Fibroblast of gingiva (primary cell): ENCODE measurements around the gene ATP6V1D.
"Not testable (repeated sequence)": the region's sequence is repeated elsewhere in the genome, so short reads cannot be mapped to it uniquely, and the experiment has no call there.

Experiments
- DNase-seq: peaks from one replicate; pipeline ENCODE4 v3.0.0-alpha.2; 2011; ENCODE audit warnings: low read depth

ATP6V1D gene

GRCh38 chr14:67359775-67360469, at the start of gene ATP6V1D, which contains the start of gene EIF2S1:
Gene ATP6V1D (minus strand): TSS chr14:67359804. CDS start chr14:67359698, 106 bp downstream.
Gene EIF2S1 (plus strand): TSS chr14:67360328. CDS start chr14:67364768, 4,440 bp downstream.
- DNase-seq, result peak; percentile 100

- not testable (repeated sequence) for DNase-seq
Observed at GRCh38 chr14:67408122-67408801, 48.7 kb upstream of the ATP6V1D start.

- no peak for DNase-seq
Observed at GRCh38 chr14:67405771-67406170, 46.2 kb upstream of the ATP6V1D start.

GRCh38 chr14:67400434-67400833, 40.8 kb upstream of the ATP6V1D start:
- no peak for DNase-seq

GRCh38 chr14:67397536-67397935, 37.9 kb upstream of the ATP6V1D start:
- no peak for DNase-seq

- no peak for DNase-seq
Observed at GRCh38 chr14:67396381-67396970, 36.9 kb upstream of the ATP6V1D start.

GRCh38 chr14:67395876-67396189, 36.2 kb upstream of the ATP6V1D start:
- DNase-seq, result no peak

- DNase-seq, result no peak
Observed at GRCh38 chr14:67395086-67395875, 35.7 kb upstream of the ATP6V1D start.

- DNase-seq, result no peak
Observed at GRCh38 chr14:67393689-67394088, 34.1 kb upstream of the ATP6V1D start.

GRCh38 chr14:67392800-67393199, 33.2 kb upstream of the ATP6V1D start:
- DNase-seq, result no peak

- no peak for DNase-seq
Observed at GRCh38 chr14:67392123-67392522, 32.5 kb upstream of the ATP6V1D start.

GRCh38 chr14:67391268-67391667, 31.7 kb upstream of the ATP6V1D start:
- DNase-seq, result no peak

- DNase-seq, result no peak
Observed at GRCh38 chr14:67389811-67390534, 30.4 kb upstream of the ATP6V1D start.

GRCh38 chr14:67389275-67389674, 29.7 kb upstream of the ATP6V1D start:
- DNase-seq, result no peak

- DNase-seq, result no peak
Observed at GRCh38 chr14:67387195-67387594, 27.6 kb upstream of the ATP6V1D start.

- no peak for DNase-seq
Observed at GRCh38 chr14:67385618-67386017, 26.0 kb upstream of the ATP6V1D start.

GRCh38 chr14:67385120-67385519, 25.5 kb upstream of the ATP6V1D start:
- DNase-seq, result no peak

- DNase-seq, result no peak
Observed at GRCh38 chr14:67377916-67378315, 18.3 kb upstream of the ATP6V1D start.

GRCh38 chr14:67373347-67373746, 13.7 kb upstream of the ATP6V1D start:
- no peak for DNase-seq

GRCh38 chr14:67372833-67373232, 13.2 kb upstream of the ATP6V1D start:
- no peak for DNase-seq

- DNase-seq, result no peak
Observed at GRCh38 chr14:67371247-67372148, 11.9 kb upstream of the ATP6V1D start.
